Measurements from ENCODE around the gene EMC9. TPM values are rescaled to one million over a fixed set of nuclear protein-coding genes. Genes with fewer than 3 reads are reported as not detected.

The EMC9 gene
- total and polyA plus RNA-seq, 7 donors, result 17.2 to 67.5 (median 35.1) TPM

DNA sequence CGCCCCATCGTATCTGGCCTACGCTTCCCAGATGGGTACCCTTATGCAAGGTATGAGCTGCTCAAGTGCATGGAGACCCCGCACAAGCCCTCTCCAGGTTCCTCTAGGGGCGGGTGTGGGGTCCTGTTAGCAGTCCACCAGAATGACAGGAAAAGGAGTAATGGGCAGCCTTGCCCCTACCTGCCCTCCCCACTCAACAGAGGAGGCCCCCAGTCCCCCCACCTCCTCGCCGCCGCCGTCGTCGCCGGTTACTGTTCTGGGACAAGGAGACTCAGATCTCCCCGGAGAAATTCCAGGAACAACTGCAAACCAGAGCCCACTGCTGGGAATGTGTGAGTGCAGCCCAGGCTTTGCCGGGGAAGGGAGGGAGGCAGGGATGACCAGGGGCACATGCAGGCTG is 36.5 kb upstream of the EMC9 start:
- Histone ChIP-seq H3K9me3 (no peaks in the 10 kb centered on the region), H3K4me3 (no peak overlapping the region), H3K27me3 (ENCODE audit: insufficient read depth in 3 of 3, low read length in 2 of 3) (peaks cover 0 to under 1% (median 0%) of the 10 kb centered on the region in 3 donors), H3K4me1 (peaks cover 20% of the 10 kb centered on the region), H3K27ac (no peak overlapping the region), H3K36me3 (ENCODE audit: insufficient read depth in 1 of 2, low read depth in 1 of 2) (peaks cover 0 to 65% of the 10 kb centered on the region in 2 donors)
- DNase-seq (peak in 1 of 2 donors; percentile 36), ATAC-seq (no peak)
- intact Hi-C loops (cut with DNase I), result no loop called here
- WGBS, 3 donors, result 84 to 89% (median 84%) methylated on average over 14 of the region's 14 CpGs
- TF ChIP-seq, protein P1, sequence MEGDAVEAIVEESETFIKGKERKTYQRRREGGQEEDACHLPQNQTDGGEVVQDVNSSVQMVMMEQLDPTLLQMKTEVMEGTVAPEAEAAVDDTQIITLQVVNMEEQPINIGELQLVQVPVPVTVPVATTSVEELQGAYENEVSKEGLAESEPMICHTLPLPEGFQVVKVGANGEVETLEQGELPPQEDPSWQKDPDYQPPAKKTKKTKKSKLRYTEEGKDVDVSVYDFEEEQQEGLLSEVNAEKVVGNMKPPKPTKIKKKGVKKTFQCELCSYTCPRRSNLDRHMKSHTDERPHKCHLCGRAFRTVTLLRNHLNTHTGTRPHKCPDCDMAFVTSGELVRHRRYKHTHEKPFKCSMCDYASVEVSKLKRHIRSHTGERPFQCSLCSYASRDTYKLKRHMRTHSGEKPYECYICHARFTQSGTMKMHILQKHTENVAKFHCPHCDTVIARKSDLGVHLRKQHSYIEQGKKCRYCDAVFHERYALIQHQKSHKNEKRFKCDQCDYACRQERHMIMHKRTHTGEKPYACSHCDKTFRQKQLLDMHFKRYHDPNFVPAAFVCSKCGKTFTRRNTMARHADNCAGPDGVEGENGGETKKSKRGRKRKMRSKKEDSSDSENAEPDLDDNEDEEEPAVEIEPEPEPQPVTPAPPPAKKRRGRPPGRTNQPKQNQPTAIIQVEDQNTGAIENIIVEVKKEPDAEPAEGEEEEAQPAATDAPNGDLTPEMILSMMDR (IDR thresholded peaks at IDR 0.05), result no peak

DNA sequence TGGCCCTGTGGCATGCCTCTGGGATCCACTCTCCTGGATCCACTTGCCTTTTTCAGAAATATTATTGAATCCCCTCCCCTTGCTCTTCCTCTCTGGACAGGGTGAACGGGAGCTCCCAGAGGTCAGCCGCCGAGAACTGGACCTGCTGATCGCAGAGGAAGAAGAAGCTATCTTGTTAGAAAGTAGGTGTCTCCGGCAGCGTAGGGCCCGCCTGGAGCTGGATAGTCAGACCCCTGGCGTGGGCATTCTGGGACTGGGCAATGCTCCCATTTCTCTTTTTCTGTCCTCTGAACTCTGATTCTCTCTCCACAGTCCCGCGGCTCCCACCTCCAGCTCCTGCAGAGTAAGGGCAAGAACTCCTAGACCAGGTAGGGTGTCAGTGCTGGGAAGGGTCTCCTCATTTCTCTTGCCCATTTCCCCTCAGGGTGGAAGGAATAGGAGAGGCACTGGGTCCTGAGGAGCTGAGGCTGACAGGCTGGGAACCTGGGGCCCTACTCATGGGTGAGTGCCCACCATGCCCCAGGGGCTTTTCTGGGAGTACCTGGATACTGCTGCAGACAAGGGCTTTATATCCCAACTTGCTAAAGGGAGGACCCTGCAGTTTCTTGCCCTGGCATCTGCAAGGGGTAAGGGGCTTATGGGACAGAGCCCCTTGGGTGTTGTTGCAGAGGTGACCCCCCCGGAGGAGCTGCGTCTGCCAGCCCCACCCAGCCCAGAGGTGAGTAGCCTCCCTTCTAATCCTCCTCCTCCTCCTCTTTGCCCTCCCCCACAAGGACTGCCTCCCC is 35.8 kb upstream of the EMC9 start:
- TF ChIP-seq, protein P1 (IDR thresholded peaks at IDR 0.05), result no peak
- 86 to 90% (median 88%) methylated on average over 12 of the region's 12 CpGs for WGBS, 3 donors
- Histone ChIP-seq H3K27ac (no peak overlapping the region), H3K9me3 (no peaks in the 10 kb centered on the region), H3K27me3 (ENCODE audit: insufficient read depth in 3 of 3, low read length in 2 of 3) (peaks cover 0 to 7% (median 0%) of the 10 kb centered on the region in 3 donors), H3K4me3 (no peak overlapping the region), H3K36me3 (ENCODE audit: insufficient read depth in 1 of 2, low read depth in 1 of 2) (peaks cover 0 to 58% of the 10 kb centered on the region in 2 donors), H3K4me1 (peaks cover 21% of the 10 kb centered on the region)
- intact Hi-C loops (cut with DNase I), result no loop called here
- ATAC-seq (no peak), DNase-seq (peak in 1 of 2 donors; percentile 32)

DNA sequence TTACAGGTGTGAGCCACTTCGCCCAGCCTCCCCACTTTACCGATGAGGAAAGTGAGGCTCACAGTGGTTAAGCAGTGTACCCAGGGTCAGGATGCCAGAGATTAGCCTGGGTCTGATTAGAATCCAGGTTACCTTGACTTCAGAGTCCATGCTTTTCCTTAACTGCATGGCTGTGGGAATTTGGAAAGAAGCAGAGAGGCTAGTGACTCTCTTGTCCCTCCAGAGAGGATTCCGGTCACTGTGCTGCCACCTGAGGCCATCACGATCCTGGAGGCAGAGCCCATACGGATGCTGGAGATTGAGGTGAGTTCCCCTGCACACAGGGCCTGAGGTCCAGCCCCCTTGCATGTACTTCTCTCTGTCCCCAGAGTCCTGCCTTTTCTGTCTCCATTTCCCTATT is 35.2 kb upstream of the EMC9 start:
- 86 to 94% (median 90%) methylated on average over 5 of the region's 5 CpGs for WGBS, 3 donors
- H3K36me3 ChIP-seq (ENCODE audit: insufficient read depth in 1 of 2, low read depth in 1 of 2), result peaks cover 0 to 52% of the 10 kb centered on the region in 2 donors
- intact Hi-C loops (cut with DNase I), result no loop called here
- ATAC-seq, result no peak
- H3K9me3 ChIP-seq, result no peaks in the 10 kb centered on the region
- peak in 1 of 2 donors; percentile 16 for DNase-seq
- no peak overlapping the region for H3K27ac ChIP-seq
- peaks cover 0 to 14% (median 0%) of the 10 kb centered on the region in 3 donors for H3K27me3 ChIP-seq (ENCODE audit: insufficient read depth in 3 of 3, low read length in 2 of 3)
- TF ChIP-seq, protein P1 (IDR thresholded peaks at IDR 0.05), result no peak
- no peak overlapping the region for H3K4me3 ChIP-seq
- peaks cover 27% of the 10 kb centered on the region for H3K4me1 ChIP-seq

DNA sequence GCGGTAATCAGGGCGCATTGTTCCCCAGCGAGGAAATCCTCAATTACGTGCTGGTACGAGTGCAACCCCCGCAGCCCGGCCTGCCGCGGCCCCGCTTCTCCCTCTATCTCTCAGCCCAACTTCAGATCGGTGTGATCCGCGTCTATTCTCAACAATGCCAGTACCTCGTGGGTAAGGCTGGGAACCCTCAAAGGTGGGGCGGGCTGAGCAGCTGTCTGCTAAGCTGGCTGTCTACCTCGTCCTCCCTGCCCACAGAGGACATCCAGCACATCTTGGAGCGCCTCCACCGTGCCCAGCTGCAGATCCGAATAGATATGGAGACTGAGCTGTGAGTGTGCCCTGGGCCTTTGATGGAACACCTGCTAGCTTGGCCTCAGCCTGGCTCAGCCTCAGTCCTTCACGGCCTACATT is 31.5 kb upstream of the EMC9 start:
- Histone ChIP-seq H3K4me3 (no peak overlapping the region), H3K36me3 (ENCODE audit: insufficient read depth in 1 of 2, low read depth in 1 of 2) (peaks cover 0 to 16% of the 10 kb centered on the region in 2 donors), H3K27me3 (ENCODE audit: insufficient read depth in 3 of 3, low read length in 2 of 3) (peaks cover 0 to 36% (median 0%) of the 10 kb centered on the region in 3 donors), H3K4me1 (peaks cover 11% of the 10 kb centered on the region), H3K9me3 (no peaks in the 10 kb centered on the region), H3K27ac (no peak overlapping the region)
- intact Hi-C loops (cut with DNase I), result no loop called here
- TF ChIP-seq, protein P1 (IDR thresholded peaks at IDR 0.05), result no peak
- WGBS, 3 donors, result 41 to 47% (median 44%) methylated on average over 20 of the region's 20 CpGs
- DNase-seq, result peak in 1 of 2 donors; percentile 47
- ATAC-seq, result peak; percentile 9 to 50 (median 34)

Data from psoas muscle (tissue), 8 donors.